Dedifferentiated amniotic fluid mesenchymal stem cell (primary cell): Measurements from ENCODE around the gene OAS1.
"Not testable (repeated sequence)": the region's sequence is repeated elsewhere in the genome, so short reads cannot be mapped to it uniquely, and the experiment has no call there.

Source experiments
- DNase-seq: peaks from one replicate; pipeline ENCODE4 v3.0.0-alpha.2; 2016; ENCODE audit errors: extremely low spot score

Gene OAS1

DNA sequence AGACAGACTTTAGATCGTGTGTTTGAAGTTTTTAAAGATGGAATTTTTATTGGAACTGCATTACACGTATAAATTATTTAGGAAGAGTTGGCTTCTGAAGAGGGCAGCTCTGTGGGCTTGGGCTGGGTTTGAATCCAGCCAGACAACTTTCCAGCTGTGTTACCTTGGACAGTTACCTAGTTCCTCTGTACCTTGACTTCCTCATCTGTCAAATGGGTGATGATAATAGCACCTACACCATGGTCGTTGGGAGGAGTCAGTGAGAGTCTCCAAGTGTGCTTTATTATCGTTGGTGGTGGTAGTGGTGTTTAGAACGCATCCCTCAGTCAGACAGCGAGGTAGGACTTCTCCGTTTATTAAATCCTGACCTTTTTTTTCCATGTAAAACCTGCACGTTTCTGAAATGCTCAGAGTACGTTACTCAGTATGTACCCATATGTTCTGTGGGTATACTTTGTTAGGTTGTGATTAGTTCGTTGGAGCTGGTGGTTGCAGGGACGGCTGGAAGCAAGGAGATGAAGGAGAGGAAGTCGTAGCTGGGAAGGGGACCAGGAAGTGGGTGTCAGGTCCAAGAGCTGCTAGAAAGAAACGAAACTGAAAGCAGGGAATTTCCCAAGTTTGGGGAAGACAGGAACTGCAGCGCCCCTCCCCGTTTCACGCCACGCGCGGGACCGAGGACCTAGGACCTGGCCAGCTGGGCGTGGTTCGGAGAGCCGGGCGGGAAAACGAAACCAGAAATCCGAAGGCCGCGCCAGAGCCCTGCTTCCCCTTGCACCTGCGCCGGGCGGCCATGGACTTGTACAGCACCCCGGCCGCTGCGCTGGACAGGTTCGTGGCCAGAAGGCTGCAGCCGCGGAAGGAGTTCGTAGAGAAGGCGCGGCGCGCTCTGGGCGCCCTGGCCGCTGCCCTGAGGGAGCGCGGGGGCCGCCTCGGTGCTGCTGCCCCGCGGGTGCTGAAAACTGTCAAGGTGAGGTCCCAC, 31.3 kb downstream of the OAS1 start, which contains the start of gene OAS3:
OAS3 (plus strand) TSS at position 734 of the 979 bp plus-strand sequence; CDS start at position 791, 57 bp downstream.
- peak; percentile 27 for DNase-seq

DNA sequence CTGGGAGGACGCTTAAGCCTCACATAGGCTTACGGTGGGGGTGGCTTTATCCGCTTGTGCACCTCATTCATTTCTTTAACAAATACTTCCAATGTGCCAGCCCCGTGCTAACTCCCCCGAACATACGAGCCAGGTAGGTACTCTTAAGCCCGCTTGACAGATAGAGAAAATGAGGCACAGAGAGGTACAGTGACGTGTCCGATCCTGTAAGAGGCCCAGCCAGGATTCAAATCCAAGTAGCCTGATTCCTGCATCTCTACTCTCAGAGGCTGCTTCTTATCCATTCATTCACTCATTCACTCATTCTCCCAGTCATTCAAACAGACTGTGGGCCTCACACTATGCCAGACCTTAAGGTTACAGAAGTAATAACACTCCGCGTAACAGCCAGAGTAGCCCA, 32.0 kb downstream of the OAS1 start:
- DNase-seq: no peak

DNA sequence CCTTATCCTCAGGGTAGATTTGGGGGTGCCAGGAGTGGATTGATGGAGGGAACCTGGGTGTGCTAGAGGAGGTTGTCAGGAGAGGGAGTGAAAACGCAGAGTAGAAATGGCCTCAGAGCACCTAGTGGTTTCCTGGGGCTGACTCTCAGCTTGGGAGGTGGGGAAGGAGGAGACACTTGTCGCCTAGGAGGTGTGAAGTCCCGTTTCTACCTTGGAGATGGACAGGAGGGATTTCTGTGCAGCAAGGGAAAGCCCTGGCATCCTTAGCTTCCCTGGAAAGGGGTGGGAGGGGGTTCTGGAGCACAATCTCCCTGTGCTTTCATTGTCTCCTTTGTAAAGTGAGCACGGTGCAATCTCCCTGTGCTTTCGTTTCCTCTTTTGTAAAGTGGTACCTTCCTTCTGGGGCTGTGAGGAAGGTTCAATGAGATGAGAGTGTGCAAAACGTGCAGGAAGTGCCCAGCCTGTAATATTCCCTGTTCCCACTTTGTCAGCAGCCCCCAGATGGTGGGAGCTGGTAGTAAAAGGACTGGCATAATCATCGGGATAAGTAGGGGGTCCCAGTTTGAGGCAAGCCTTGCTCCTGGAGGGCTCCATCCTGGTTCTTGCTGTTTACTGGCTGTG, 33.1 kb downstream of the OAS1 start:
- DNase-seq: no peak

DNA sequence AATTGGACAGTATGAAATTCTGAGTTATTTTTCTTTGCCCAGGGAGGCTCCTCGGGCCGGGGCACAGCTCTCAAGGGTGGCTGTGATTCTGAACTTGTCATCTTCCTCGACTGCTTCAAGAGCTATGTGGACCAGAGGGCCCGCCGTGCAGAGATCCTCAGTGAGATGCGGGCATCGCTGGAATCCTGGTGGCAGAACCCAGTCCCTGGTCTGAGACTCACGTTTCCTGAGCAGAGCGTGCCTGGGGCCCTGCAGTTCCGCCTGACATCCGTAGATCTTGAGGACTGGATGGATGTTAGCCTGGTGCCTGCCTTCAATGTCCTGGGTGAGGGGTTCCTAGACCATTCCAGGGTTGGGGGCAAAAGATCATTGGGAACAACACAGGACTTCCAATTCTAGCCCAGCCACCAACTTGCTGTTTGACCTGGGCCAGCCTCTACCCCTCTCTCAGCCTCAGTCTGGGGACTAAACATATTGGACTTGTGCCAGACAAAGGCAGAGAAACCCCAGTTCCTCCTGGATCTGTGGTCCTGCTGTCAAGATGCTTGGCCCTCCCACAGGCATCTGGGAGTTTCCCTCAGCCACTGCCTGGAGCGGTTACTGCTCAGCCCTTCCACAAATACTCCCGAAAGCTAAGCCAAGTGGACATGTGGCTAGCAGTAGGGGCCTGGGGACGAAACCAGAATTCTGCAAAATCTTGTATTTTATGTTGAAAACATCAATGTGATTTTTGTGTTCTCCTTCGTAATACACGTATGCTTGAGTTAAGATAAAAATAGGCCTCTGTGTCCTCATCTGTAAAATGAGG, 35.0 kb downstream of the OAS1 start:
- no peak for DNase-seq

DNA sequence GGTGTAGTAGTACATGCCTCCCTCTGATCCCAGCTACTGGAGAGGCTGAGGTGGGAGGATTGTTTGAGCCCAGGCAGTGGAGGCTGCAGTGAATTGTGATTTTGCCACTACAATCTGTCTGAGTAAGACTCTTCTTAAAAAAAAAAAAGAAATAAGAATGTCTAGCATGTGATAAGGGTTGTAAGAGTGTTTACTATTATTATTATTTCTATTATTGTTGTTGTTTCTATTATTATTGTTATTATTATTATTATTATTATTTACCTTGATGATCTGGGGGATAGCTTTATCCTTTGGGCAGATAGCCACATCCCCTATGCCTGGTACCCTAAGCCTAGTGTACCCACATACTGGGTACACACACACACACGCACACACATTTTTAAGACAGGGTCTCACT, 35.8 kb downstream of the OAS1 start:
- DNase-seq: no peak

DNA sequence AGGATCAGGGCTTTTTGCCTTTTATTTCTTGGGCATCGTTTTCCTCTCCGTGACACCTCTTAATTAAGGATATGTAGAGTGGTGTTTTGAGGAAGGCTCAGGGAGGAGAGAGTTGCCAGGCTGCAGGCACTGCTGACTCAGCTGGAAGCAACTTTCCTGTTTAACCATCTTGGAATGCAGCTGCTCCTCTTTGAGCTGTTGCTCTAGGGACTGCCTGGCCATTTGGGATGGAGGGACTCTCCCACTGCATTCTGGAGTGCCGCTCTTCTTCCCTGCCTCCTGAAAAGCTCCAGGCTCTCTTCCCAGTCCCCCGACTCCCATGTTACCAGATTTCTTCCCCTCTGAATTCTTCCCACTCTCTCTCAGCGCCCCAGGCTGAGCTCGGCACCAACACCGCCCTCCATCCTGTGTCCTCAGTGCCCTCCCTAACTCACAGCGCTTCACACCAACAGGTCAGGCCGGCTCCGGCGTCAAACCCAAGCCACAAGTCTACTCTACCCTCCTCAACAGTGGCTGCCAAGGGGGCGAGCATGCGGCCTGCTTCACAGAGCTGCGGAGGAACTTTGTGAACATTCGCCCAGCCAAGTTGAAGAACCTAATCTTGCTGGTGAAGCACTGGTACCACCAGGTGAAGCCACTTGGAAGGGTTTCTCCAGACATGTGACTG, 37.4 kb downstream of the OAS1 start:
- DNase-seq: no peak

DNA sequence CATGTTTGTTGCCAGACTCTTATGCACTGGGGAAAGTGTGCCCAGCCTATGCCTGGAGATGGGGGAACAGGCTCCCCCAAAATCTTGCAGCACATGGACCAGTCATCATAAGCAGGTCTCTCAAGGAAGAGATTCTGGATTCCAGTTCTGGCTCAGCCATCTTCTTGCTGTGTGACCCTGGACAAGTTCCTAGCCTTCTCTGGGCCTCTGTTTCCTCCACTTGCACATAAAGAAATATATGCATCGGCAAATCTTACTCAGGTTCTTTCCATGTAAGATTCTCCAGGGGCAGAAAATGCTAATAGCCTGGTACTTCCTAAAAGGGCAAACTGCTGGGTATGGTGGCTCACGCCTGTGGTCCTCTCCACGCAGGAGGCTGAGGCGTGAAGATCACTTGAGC, 38.8 kb downstream of the OAS1 start:
- DNase-seq: no peak

DNA sequence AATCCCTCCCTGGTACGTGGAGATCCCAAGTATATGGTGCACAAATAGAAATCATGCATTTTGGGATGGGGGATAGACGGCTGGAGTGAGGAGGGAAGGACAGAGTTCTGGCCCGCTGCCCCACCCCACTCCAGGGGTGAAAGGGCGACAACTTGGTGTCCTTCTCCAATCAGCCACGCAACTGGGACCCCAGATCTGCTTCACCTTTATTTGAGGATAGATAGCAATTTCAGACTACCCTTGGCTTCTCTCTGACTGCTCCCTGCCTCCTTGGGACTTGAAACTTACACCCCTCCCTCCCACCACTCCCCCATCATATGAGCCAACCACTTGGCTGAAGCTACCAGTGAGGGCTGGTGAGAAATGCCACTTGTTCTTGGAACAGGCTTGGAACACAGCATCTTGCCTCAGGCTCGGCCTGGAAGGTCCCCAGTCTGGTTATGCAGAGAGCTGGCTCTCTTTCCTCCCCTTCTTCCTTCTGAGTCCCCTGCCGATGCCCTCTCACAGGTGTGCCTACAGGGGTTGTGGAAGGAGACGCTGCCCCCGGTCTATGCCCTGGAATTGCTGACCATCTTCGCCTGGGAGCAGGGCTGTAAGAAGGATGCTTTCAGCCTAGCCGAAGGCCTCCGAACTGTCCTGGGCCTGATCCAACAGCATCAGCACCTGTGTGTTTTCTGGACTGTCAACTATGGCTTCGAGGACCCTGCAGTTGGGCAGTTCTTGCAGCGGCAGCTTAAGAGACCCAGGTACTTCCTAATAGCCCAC, 39.7 kb downstream of the OAS1 start:
- no peak for DNase-seq

DNA sequence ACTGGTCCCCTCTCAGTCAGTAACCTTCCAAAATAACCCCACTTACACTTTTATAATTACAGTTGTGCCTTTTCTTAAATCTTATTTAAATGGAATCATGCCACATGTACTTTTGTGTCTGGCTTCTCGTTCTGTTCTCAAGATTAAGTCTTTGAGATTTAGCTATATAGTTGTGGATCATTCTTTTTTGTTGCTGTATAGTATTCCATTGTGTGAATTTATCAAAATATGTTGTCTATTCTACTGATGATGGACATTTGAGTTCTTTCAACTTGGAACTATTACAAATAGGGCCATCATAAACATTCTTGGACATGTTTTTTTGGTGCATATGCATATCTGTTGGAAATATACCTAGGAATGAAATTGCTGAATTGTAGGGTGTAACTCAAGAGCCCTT, 40.6 kb downstream of the OAS1 start:
- no peak for DNase-seq

DNA sequence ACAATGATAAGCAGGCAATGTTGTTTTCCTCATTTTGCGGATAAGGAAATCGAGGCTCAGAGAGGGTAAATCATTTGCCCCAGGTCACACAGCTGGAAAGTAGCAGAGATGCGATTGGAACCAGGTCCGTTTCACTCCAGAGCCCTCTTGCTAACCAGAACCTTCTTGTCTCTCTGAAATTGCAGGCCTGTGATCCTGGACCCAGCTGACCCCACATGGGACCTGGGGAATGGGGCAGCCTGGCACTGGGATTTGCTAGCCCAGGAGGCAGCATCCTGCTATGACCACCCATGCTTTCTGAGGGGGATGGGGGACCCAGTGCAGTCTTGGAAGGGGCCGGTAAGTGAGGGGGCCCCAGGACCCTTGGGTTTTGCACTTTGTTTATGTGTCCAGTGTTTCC, 41.0 kb downstream of the OAS1 start:
- DNase-seq: no peak

DNA sequence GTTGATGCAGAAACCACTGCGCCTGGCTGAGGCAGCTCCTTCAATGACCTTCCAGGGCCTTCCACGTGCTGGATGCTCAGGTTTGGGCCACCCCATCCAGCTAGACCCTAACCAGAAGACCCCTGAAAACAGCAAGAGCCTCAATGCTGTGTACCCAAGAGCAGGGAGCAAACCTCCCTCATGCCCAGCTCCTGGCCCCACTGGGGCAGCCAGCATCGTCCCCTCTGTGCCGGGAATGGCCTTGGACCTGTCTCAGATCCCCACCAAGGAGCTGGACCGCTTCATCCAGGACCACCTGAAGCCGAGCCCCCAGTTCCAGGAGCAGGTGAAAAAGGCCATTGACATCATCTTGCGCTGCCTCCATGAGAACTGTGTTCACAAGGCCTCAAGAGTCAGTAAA, 42.0 kb downstream of the OAS1 start:
- DNase-seq: no peak

DNA sequence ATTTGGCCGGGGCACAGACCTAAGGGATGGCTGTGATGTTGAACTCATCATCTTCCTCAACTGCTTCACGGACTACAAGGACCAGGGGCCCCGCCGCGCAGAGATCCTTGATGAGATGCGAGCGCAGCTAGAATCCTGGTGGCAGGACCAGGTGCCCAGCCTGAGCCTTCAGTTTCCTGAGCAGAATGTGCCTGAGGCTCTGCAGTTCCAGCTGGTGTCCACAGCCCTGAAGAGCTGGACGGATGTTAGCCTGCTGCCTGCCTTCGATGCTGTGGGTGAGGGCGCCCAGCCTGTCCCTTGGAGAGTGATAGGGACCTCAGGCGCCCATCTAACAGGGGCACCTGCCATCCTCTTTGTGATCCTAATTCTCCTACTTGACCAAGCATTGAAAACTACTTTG, 43.9 kb downstream of the OAS1 start:
- DNase-seq: no peak

DNA sequence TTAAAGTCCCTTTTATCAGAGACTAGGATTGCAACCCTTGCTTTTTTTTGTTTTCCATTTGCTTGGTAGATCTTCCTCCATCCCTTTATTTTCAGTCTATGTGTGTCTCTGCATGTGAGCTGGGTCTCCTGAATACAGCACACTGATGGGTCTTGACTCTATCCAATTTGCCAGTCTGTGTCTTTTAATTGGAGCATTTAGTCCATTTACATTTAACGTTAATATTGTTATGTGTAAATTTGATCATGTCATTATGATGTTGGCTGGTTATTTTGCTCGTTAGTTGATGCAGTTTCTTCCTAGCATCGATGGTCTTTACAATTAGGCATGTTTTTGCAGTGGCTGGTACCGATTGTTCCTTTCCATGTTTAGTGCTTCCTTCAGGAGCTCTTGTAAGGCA, 50.4 kb downstream of the OAS1 start:
- not testable (repeated sequence) for DNase-seq

DNA sequence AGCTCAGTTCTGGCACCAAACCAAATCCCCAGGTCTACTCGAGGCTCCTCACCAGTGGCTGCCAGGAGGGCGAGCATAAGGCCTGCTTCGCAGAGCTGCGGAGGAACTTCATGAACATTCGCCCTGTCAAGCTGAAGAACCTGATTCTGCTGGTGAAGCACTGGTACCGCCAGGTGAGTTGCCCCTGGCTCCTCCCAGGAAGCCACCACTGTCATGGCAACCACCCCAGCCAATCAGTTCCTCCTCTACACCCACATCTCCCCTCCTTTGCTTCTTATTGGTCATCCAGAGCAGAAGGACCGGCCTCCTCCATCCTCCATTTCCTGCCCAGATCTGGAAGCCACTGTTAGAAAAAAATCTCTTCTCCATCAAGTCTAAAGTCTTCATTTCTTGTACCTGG, 54.3 kb downstream of the OAS1 start:
- DNase-seq: no peak

DNA sequence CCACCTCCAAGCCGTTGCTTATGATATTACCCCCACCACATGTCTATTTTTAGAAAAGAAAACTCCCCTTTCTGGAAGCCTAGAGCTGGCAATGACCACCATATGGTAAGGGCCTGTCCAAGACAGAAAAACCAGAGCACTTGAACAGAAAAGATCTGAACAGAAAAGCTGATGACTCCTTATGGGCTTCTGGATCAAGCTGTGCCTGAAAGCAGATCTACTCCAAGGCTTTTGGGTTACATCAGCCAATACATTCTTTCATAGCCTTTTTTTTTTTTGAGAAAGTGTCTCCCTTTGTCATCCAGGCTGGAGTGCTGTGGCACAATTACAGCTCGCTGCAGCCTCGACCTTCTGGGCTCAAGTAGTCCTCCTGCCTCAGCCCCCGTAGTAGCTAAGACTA, 54.8 kb downstream of the OAS1 start:
- DNase-seq: no peak

DNA sequence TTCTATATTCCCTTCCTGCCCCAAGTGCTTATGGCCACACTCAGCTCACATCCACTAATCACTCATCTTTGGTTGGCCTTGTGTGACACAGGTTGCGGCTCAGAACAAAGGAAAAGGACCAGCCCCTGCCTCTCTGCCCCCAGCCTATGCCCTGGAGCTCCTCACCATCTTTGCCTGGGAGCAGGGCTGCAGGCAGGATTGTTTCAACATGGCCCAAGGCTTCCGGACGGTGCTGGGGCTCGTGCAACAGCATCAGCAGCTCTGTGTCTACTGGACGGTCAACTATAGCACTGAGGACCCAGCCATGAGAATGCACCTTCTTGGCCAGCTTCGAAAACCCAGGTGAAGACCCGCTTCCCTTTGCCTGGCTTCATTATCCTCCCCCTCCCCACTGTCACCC, 55.8 kb downstream of the OAS1 start:
- DNase-seq: no peak

DNA sequence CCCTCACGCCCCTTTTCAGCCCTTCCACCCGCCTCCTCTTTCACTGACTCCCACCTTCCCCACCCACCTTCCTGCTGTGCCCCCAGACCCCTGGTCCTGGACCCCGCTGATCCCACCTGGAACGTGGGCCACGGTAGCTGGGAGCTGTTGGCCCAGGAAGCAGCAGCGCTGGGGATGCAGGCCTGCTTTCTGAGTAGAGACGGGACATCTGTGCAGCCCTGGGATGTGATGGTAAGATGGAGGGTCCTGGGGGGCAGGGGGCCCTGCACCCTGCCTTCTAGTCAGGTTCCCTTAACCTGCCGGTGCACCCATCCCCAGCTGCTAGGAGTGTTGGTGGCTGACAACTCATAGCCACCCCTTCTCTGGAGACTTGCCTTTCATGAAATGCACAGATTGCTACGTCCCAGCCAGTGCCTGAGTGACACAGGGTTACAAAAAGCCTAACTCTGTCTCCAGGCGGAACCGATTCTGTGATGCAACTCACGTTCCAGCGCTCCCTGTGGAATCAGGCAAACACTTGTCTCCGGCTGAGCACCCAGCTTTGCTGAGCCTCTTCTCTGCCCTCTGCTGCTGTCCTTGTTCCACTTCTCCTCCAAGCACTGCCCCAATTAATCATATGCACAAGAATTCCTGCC, 56.6 kb downstream of the OAS1 start:
- DNase-seq: no peak

DNA sequence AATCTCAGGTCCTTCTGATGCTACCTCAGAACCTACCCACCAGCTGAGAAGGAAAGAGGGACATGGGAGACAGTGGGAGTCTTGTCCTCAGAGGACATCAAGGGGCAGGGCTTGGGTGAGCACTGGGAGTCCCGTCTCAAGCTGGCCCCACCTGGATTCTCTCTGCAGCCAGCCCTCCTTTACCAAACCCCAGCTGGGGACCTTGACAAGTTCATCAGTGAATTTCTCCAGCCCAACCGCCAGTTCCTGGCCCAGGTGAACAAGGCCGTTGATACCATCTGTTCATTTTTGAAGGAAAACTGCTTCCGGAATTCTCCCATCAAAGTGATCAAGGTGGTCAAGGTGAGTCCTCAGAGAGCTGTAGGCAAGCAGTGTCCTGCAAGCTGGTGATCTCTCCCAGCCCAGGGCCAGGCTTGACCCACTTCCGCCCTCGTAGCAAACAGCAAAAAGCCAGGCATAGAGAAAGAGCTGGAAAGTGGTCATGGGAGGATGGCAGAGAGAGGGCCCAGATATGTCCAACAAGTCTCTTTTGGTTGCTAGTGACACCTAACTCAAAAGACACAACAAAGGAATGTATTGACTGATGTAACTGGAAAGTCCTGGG, 57.4 kb downstream of the OAS1 start:
- DNase-seq: no peak

DNA sequence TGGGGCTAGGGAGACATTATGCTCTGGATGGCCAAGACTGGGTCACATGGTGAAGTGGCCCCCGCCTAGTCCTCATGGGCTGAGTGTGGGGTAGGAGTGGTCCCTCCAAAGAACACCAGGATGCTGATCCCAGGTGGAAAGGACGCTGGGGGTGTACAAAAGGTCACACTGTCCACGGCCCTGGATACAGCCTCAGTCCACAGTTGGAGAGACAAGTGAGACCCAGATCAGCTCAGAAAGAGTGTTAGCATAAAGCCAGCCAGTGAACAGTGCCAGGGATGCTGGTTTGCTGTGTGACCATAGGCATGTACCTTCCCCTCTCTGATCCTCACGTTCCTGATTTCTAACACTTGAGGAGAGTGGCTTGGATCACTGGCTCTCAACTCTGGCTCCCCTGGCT, 58.2 kb downstream of the OAS1 start:
- DNase-seq: no peak

DNA sequence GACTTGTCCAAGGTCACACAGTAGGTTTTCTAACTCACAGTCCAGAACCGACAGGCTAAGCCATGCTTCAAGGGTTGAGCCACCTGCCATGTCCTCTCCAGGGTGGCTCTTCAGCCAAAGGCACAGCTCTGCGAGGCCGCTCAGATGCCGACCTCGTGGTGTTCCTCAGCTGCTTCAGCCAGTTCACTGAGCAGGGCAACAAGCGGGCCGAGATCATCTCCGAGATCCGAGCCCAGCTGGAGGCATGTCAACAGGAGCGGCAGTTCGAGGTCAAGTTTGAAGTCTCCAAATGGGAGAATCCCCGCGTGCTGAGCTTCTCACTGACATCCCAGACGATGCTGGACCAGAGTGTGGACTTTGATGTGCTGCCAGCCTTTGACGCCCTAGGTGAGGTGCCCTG, 58.9 kb downstream of the OAS1 start:
- DNase-seq: no peak
